ENCODE measurements around the gene RADX. TPM values are rescaled to one million over a fixed set of nuclear protein-coding genes. Genes with fewer than 3 reads are reported as not detected.

The RADX gene
- polyA plus RNA-seq, 3 donors, result 0.05 TPM; not detected in 2

- H3K4me1 ChIP-seq (ENCODE audit: control insufficient read depth in 1 of 2, insufficient read depth in 2 of 2, low read length in 2 of 2), result no peaks in the 10 kb centered on the region
- peaks cover 0 to 7% of the 10 kb centered on the region in 2 donors for H3K9me3 ChIP-seq (replicated peaks in 1 of 2; ENCODE audit: control insufficient read depth in 1 of 2, insufficient read depth in 1 of 2, low read length in 2 of 2)
- H3K9ac ChIP-seq (ENCODE audit: insufficient read depth, low read length, poor library complexity, severe bottlenecking), result no peak within 1 kb of the TSS
- H3K36me3 ChIP-seq (replicated peaks in 1 of 2; ENCODE audit: control insufficient read depth in 1 of 2, insufficient read depth in 2 of 2, low read length in 2 of 2), result no peaks in the 10 kb centered on the region
- H3K27ac ChIP-seq (ENCODE audit: low read depth in 1 of 2, low read length in 2 of 2), result no peak within 1 kb of the TSS
- no peak for TF ChIP-seq CTCF (IDR thresholded peaks at IDR 0.05)
- Mint-ChIP-seq H3K4me1 (no peaks in the 10 kb centered on the region), H3K27me3 (ENCODE audit: low read depth in 3 of 3) (peaks cover 25 to 31% (median 28%) of the 10 kb centered on the region in 3 donors), H3K4me3 (peak within 1 kb of the TSS in 1 of 2 donors; percentile 59), H3K27ac (peak within 1 kb of the TSS in 1 of 7 donors; percentile 82), H3K36me3 (no peaks in the 10 kb centered on the region), H3K9me3 (peaks cover 0 to 7% (median 4%) of the 10 kb centered on the region in 7 donors)
- no peaks in the 10 kb centered on the region for H4K20me1 ChIP-seq (ENCODE audit: insufficient read depth, low read length)
- no peak within 1 kb of the TSS for H3K4me3 ChIP-seq (replicated peaks in 1 of 3; ENCODE audit: low read depth in 2 of 3, low read length in 3 of 3)
- no peaks in the 10 kb centered on the region for H3K79me2 ChIP-seq (ENCODE audit: insufficient read depth, low read length)
- no peak for DNase-seq
- H3K27me3 ChIP-seq (ENCODE audit: control insufficient read depth in 2 of 2, insufficient read depth in 2 of 2, low read length in 2 of 2), result peaks cover 19 to 46% of the 10 kb centered on the region in 2 donors
- intact Hi-C loops (cut with micrococcal nuclease), result no loop called here
- no peak within 1 kb of the TSS for H3K4me2 ChIP-seq (replicated peaks; ENCODE audit: extremely low read depth, low read length, poor library complexity, severe bottlenecking)
- no peak within 1 kb of the TSS for H2AFZ ChIP-seq (ENCODE audit: insufficient read depth, low read depth, low read length, poor library complexity, severe bottlenecking)
- under 1% methylated on average over 37 of the region's 79 CpGs for WGBS (ENCODE audit: insufficient coverage)
Measured at GRCh38 chrX:106726485-106727437, 115.0 kb downstream of the RADX start, which contains the start of gene RNF128. TSS of gene RNF128 (plus strand) at chrX:106726701. CDS start at chrX:106726914, 213 bp downstream.

- no peak overlapping the region for H3K27ac ChIP-seq (ENCODE audit: low read depth in 1 of 2, low read length in 2 of 2)
- intact Hi-C loops (cut with micrococcal nuclease), result no loop called here
- no peaks in the 10 kb centered on the region for H3K4me1 Mint-ChIP-seq
- H3K9me3 ChIP-seq (replicated peaks in 1 of 2; ENCODE audit: control insufficient read depth in 1 of 2, insufficient read depth in 1 of 2, low read length in 2 of 2), result peaks cover 0 to 7% of the 10 kb centered on the region in 2 donors
- peaks cover 0 to 7% (median under 1%) of the 10 kb centered on the region in 7 donors for H3K9me3 Mint-ChIP-seq
- H3K36me3 Mint-ChIP-seq, result no peaks in the 10 kb centered on the region
- no peak overlapping the region for H3K27ac Mint-ChIP-seq
- no CpG with 5 or more reads among the region's 2 CpGs for whole genome bisulfite sequencing (ENCODE audit: insufficient coverage)
- TF ChIP-seq CTCF (IDR thresholded peaks at IDR 0.05), result no peak
- no peaks in the 10 kb centered on the region for H3K36me3 ChIP-seq (replicated peaks in 1 of 2; ENCODE audit: control insufficient read depth in 1 of 2, insufficient read depth in 2 of 2, low read length in 2 of 2)
- no peak overlapping the region for H3K9ac ChIP-seq (ENCODE audit: insufficient read depth, low read length, poor library complexity, severe bottlenecking)
- H3K79me2 ChIP-seq (ENCODE audit: insufficient read depth, low read length), result no peaks in the 10 kb centered on the region
- H3K4me3 Mint-ChIP-seq, result no peak overlapping the region
- no peak for DNase-seq
- H3K27me3 Mint-ChIP-seq (ENCODE audit: low read depth in 3 of 3), result peaks cover 25 to 34% (median 30%) of the 10 kb centered on the region in 3 donors
- H4K20me1 ChIP-seq (ENCODE audit: insufficient read depth, low read length), result no peaks in the 10 kb centered on the region
- H3K4me2 ChIP-seq (replicated peaks; ENCODE audit: extremely low read depth, low read length, poor library complexity, severe bottlenecking), result no peak overlapping the region
- peaks cover 19 to 46% of the 10 kb centered on the region in 2 donors for H3K27me3 ChIP-seq (ENCODE audit: control insufficient read depth in 2 of 2, insufficient read depth in 2 of 2, low read length in 2 of 2)
- no peaks in the 10 kb centered on the region for H3K4me1 ChIP-seq (ENCODE audit: control insufficient read depth in 1 of 2, insufficient read depth in 2 of 2, low read length in 2 of 2)
- H3K4me3 ChIP-seq (replicated peaks in 1 of 3; ENCODE audit: low read depth in 2 of 3, low read length in 3 of 3), result no peak overlapping the region
- no peak overlapping the region for H2AFZ ChIP-seq (ENCODE audit: insufficient read depth, low read depth, low read length, poor library complexity, severe bottlenecking)
Measured at GRCh38 chrX:106728337-106728736, 116.6 kb downstream of the RADX start.

Small RNAs within 50 kb of the gene (small RNA-seq; reads per million reads assigned to genes)
- not detected for gene AL590808.1 (ENCODE audit: insufficient read length, low read depth)
- not detected for gene MIR548AN (ENCODE audit: insufficient read length, low read depth)

Other genes with a start within 250 kb of the RADX start
- gene RNF128, start 114.7 kb downstream of the RADX start, polyA plus RNA-seq, result not detected
- gene TBC1D8B, start 190.7 kb downstream of the RADX start, polyA plus RNA-seq, result under 1 TPM; 0.15 to 0.16 (median 0.16) TPM

Data from CD14-positive monocyte (primary cell).